K562 (cell line): ENCODE measurements around the gene AIM2. TPM values are rescaled to one million over a fixed set of nuclear protein-coding genes. Genes with fewer than 3 reads are reported as not detected.

Experiments
- BRD9 ChIP-seq: fragments of 450-650 bp; IDR thresholded peaks from 2 replicates; pipeline ENCODE4 v1.6.1; 2018; ENCODE audit warnings: low read depth; ENCODE audit not compliant: partially characterized antibody
- CBX3 ChIP-seq, 2 experiments: IDR thresholded peaks; 1 replicate in 1 of 2; 2 replicates in 1 of 2; pipeline ENCODE4 v1.6.1; 2012; ENCODE audit warnings: inconsistent platforms in 2 of 2, low read length in 2 of 2, borderline replicate concordance in 1 of 2, control low read depth in 1 of 2
- CSDE1 ChIP-seq, 2 experiments: fragments of 450-650 bp; IDR thresholded peaks; 2 replicates each; pipeline ENCODE4 v1.6.1; 2016; ENCODE audit warnings: mild to moderate bottlenecking in 1 of 2
- ELF4 ChIP-seq: fragments of 450-650 bp; formaldehyde crosslinking; IDR thresholded peaks from 2 replicates; pipeline ENCODE4 v1.4.0; 2022; ENCODE audit warnings: missing genetic modification characterization
- ERF ChIP-seq: fragments of 450-650 bp; formaldehyde crosslinking; IDR thresholded peaks from 2 replicates; pipeline ENCODE4 v1.4.0; 2020; ENCODE audit warnings: mild to moderate bottlenecking, mixed read lengths
- EZH2 ChIP-seq: IDR thresholded peaks from 2 replicates; pipeline ENCODE4 v1.6.1; 2012; ENCODE audit warnings: low read depth, mild to moderate bottlenecking, inconsistent platforms, low read length, borderline replicate concordance
- GATA2 ChIP-seq: sonication (generic); formaldehyde crosslinking; IDR thresholded peaks from 2 replicates; pipeline ENCODE4 v1.4.0; 2020; ENCODE audit warnings: mild to moderate bottlenecking, missing genetic modification reagents
- HDAC1 ChIP-seq, 2 experiments: fragments of 450-650 bp; IDR thresholded peaks; 2 replicates each; pipeline ENCODE4 v1.6.1; 2016 to 2017; ENCODE audit warnings: inconsistent platforms in 1 of 2, mild to moderate bottlenecking in 1 of 2, moderate library complexity in 1 of 2
- HDAC3 ChIP-seq: fragments of 450-650 bp; IDR thresholded peaks from 2 replicates; pipeline ENCODE4 v1.6.1; 2018; ENCODE audit warnings: borderline replicate concordance, mild to moderate bottlenecking, moderate library complexity; ENCODE audit not compliant: partially characterized antibody
- OTX1 ChIP-seq: fragments of 450-650 bp; formaldehyde crosslinking; IDR thresholded peaks from 2 replicates; pipeline ENCODE4 v1.4.0; 2022; ENCODE audit warnings: mild to moderate bottlenecking
- PTBP1 ChIP-seq: fragments of 200-400 bp; formaldehyde crosslinking; IDR thresholded peaks from 2 replicates; pipeline ENCODE4 v1.6.1; 2017; ENCODE audit warnings: low read depth, low read length
- ZNF134 ChIP-seq: fragments of 250-450 bp; sonication (Bioruptor Pico); conservative IDR thresholded peaks from 2 replicates; pipeline ENCODE4 v1.4.0; 2020
- ZNF212 ChIP-seq: fragments of 450-650 bp; formaldehyde crosslinking; IDR thresholded peaks from 2 replicates; pipeline ENCODE4 v1.4.0; 2020; ENCODE audit warnings: mild to moderate bottlenecking
- ZNF217 ChIP-seq: sonication (generic); formaldehyde crosslinking; IDR thresholded peaks from 2 replicates; pipeline ENCODE4 v1.8.0; 2022; ENCODE audit warnings: mild to moderate bottlenecking, missing genetic modification reagents
- ZNF586 ChIP-seq: fragments of 450-650 bp; formaldehyde crosslinking; conservative IDR thresholded peaks from 2 replicates; pipeline ENCODE4 v1.4.0; 2020; ENCODE audit warnings: mild to moderate bottlenecking, moderate library complexity
- ZNF778 ChIP-seq: fragments of 450-650 bp; formaldehyde crosslinking; IDR thresholded peaks from 2 replicates; pipeline ENCODE4 v1.4.0; 2020; ENCODE audit warnings: mild to moderate bottlenecking, moderate library complexity
- ZNF785 ChIP-seq: fragments of 250-450 bp; sonication (Bioruptor Pico); IDR thresholded peaks from 2 replicates; pipeline ENCODE4 v1.4.0; 2020; ENCODE audit warnings: mild to moderate bottlenecking
- polyA plus RNA-seq, 8 experiments: library from polyadenylated mRNA; depleted of rRNA in 4 of 8; stranded (reverse) in 5 of 8; unstranded in 3 of 8; fragments of >200 nt; fragmentation: Nextera tagmentation in 2 of 8; fragmentation: Illumina TruSeq in 1 of 8; extraction: Ambion mirVana in 2 of 8; extraction: Trizol in 1 of 8; gene quantifications; 2 replicates each; pipeline versions ENCODE4 v1.2.1 to v1.2.3, GENCODE V29; 2011 to 2014; ENCODE audit warnings: inconsistent platforms in 1 of 8, missing spikeins in 1 of 8
- total RNA-seq, 7 experiments: library from RNA; depleted of rRNA in 6 of 7; stranded (reverse); fragments of >200 nt in 6 of 7; fragmentation: Illumina TruSeq in 2 of 7; extraction: Trizol in 2 of 7; gene quantifications; 2 replicates each; pipeline versions ENCODE4 v1.2.1 to v1.2.3, GENCODE V29; 2011 to 2021; ENCODE audit warnings: low replicate concordance in 1 of 7
- TF ChIP-seq, protein P1 (sequence below): sonication (generic); formaldehyde crosslinking; IDR thresholded peaks from 2 replicates; pipeline ENCODE4 v1.8.0; 2023; ENCODE audit warnings: missing genetic modification reagents, mild to moderate bottlenecking, borderline replicate concordance
- TF ChIP-seq, protein P2 (sequence below): fragments of 250-450 bp; sonication (Bioruptor Pico); IDR thresholded peaks from 2 replicates; pipeline ENCODE4 v1.4.0; 2020
- TF ChIP-seq, protein P3 (sequence below): fragments of 250-450 bp; sonication (Bioruptor Pico); IDR thresholded peaks from 2 replicates; pipeline ENCODE4 v1.8.0; 2021; ENCODE audit warnings: moderate library complexity, mild to moderate bottlenecking, inconsistent platforms
- TF ChIP-seq, protein P4 (sequence below): fragments of 250-450 bp; sonication (Bioruptor Pico); IDR thresholded peaks from 2 replicates; pipeline ENCODE4 v1.8.0; 2021; ENCODE audit warnings: borderline replicate concordance, mild to moderate bottlenecking, moderate library complexity; ENCODE audit not compliant: poor library complexity, severe bottlenecking
- TF ChIP-seq, protein P5 (sequence below): sonication (generic); formaldehyde crosslinking; IDR thresholded peaks from 2 replicates; pipeline ENCODE4 v1.9.0; 2022; ENCODE audit warnings: mild to moderate bottlenecking, missing genetic modification reagents

The AIM2 gene
- total and polyA plus RNA-seq, 9 of the 15 experiments (the other 6 are each of a cell fraction or from before 2014, with no cell fraction given): 0.10 to 0.95 (median 0.22) TPM

DNA sequence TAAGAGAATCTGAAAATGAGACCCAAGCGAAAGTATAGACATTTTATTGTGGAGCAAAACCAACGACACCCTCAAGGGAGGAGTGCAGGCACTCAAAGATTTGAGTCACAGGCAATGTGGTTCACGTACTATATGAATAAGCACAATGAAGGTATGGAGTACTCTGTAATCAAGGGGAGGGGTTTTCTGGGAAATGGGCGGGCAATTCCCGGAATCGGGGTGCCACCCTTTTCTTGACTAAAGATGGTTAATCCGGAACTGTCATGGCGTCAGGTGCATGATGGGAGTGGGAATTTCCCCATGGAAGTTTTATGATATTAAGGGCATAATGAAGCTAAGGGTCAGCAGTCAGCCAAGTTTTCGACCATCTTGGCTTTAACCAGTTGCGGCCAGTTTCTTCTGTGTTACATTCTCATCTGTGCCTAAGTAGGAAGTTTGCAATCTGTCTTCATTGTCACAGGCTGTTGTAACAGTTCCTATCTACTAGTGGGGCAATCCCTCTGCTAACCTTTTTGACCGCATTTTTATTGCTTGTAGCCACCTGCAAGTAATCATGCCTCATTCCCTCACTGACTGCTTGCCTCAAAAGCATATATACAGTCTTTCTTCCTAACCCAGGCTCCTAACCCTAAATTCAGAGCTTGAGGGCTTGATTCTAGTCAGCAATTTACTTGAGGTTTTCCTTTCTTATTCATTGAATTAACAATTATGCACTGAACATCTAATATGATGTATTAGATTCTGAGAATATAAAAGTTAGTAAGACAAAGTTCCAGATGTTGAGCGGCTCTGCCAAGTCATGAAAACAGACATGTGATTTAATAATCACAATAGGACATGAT, 775 bp upstream of the AIM2 start (continued):
- TF ChIP-seq, protein P1, sequence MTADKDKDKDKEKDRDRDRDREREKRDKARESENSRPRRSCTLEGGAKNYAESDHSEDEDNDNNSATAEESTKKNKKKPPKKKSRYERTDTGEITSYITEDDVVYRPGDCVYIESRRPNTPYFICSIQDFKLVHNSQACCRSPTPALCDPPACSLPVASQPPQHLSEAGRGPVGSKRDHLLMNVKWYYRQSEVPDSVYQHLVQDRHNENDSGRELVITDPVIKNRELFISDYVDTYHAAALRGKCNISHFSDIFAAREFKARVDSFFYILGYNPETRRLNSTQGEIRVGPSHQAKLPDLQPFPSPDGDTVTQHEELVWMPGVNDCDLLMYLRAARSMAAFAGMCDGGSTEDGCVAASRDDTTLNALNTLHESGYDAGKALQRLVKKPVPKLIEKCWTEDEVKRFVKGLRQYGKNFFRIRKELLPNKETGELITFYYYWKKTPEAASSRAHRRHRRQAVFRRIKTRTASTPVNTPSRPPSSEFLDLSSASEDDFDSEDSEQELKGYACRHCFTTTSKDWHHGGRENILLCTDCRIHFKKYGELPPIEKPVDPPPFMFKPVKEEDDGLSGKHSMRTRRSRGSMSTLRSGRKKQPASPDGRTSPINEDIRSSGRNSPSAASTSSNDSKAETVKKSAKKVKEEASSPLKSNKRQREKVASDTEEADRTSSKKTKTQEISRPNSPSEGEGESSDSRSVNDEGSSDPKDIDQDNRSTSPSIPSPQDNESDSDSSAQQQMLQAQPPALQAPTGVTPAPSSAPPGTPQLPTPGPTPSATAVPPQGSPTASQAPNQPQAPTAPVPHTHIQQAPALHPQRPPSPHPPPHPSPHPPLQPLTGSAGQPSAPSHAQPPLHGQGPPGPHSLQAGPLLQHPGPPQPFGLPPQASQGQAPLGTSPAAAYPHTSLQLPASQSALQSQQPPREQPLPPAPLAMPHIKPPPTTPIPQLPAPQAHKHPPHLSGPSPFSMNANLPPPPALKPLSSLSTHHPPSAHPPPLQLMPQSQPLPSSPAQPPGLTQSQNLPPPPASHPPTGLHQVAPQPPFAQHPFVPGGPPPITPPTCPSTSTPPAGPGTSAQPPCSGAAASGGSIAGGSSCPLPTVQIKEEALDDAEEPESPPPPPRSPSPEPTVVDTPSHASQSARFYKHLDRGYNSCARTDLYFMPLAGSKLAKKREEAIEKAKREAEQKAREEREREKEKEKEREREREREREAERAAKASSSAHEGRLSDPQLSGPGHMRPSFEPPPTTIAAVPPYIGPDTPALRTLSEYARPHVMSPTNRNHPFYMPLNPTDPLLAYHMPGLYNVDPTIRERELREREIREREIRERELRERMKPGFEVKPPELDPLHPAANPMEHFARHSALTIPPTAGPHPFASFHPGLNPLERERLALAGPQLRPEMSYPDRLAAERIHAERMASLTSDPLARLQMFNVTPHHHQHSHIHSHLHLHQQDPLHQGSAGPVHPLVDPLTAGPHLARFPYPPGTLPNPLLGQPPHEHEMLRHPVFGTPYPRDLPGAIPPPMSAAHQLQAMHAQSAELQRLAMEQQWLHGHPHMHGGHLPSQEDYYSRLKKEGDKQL (CRISPR knock-in tag): no peak
- TF ChIP-seq ERF: no peak
- no peak for TF ChIP-seq EZH2
- TF ChIP-seq PTBP1: no peak
- TF ChIP-seq ZNF785 (CRISPR knock-in tag): no peak
- TF ChIP-seq ZNF212 (CRISPR knock-in tag): no peak
- TF ChIP-seq GATA2 (CRISPR knock-in tag): no peak
- TF ChIP-seq ELF4 (CRISPR knock-in tag): no peak
- no peak for TF ChIP-seq CSDE1 (IDR thresholded peaks at IDR 0.05)
- TF ChIP-seq CBX3 (IDR thresholded peaks at IDR 0.05; ENCODE audit: borderline replicate concordance in 1 of 2, low read length in 2 of 2): peak in 1 of 2 experiments; percentile 41; a peak in 1 of 3 replicates
- no peak for TF ChIP-seq ZNF586 (CRISPR knock-in tag)
- TF ChIP-seq HDAC1 (IDR thresholded peaks at IDR 0.05): no peak
- peak; percentile 39 for TF ChIP-seq BRD9
- no peak for TF ChIP-seq ZNF134 (CRISPR knock-in tag)
- TF ChIP-seq, protein P2, sequence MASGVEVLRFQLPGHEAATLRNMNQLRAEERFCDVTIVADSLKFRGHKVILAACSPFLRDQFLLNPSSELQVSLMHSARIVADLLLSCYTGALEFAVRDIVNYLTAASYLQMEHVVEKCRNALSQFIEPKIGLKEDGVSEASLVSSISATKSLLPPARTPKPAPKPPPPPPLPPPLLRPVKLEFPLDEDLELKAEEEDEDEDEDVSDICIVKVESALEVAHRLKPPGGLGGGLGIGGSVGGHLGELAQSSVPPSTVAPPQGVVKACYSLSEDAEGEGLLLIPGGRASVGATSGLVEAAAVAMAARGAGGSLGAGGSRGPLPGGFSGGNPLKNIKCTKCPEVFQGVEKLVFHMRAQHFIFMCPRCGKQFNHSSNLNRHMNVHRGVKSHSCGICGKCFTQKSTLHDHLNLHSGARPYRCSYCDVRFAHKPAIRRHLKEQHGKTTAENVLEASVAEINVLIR (CRISPR knock-in tag): 0 out of 2 replicates have a peak, but pooled peaks have one; percentile 7
- TF ChIP-seq, protein P3, sequence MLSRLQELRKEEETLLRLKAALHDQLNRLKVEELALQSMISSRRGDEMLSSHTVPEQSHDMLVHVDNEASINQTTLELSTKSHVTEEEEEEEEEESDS (CRISPR knock-in tag): no peak
- TF ChIP-seq, protein P4, sequence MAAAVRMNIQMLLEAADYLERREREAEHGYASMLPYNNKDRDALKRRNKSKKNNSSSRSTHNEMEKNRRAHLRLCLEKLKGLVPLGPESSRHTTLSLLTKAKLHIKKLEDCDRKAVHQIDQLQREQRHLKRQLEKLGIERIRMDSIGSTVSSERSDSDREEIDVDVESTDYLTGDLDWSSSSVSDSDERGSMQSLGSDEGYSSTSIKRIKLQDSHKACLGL (CRISPR knock-in tag): no peak
- no peak for TF ChIP-seq ZNF217 (CRISPR knock-in tag)
- TF ChIP-seq OTX1 (CRISPR knock-in tag): no peak
- no peak for TF ChIP-seq HDAC3
- no peak for TF ChIP-seq ZNF778 (CRISPR knock-in tag)
- TF ChIP-seq, protein P5, sequence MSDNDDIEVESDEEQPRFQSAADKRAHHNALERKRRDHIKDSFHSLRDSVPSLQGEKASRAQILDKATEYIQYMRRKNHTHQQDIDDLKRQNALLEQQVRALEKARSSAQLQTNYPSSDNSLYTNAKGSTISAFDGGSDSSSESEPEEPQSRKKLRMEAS (CRISPR knock-in tag): no peak
